HG02678 (cell line): ENCODE data around the gene SYAP1.
"Not testable (repeated sequence)": the region's sequence is repeated elsewhere in the genome, so short reads cannot be mapped to it uniquely, and the experiment has no call there.

Experiments used
- ATAC-seq: cut with Tn5 transposase; IDR thresholded peaks from one replicate; pipeline ENCODE4 v1.9.1; 2021; ENCODE audit warnings: mild to moderate bottlenecking, moderate library complexity; ENCODE audit not compliant: unreplicated experiment

The SYAP1 gene, protein sequence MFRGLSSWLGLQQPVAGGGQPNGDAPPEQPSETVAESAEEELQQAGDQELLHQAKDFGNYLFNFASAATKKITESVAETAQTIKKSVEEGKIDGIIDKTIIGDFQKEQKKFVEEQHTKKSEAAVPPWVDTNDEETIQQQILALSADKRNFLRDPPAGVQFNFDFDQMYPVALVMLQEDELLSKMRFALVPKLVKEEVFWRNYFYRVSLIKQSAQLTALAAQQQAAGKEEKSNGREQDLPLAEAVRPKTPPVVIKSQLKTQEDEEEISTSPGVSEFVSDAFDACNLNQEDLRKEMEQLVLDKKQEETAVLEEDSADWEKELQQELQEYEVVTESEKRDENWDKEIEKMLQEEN

DNA sequence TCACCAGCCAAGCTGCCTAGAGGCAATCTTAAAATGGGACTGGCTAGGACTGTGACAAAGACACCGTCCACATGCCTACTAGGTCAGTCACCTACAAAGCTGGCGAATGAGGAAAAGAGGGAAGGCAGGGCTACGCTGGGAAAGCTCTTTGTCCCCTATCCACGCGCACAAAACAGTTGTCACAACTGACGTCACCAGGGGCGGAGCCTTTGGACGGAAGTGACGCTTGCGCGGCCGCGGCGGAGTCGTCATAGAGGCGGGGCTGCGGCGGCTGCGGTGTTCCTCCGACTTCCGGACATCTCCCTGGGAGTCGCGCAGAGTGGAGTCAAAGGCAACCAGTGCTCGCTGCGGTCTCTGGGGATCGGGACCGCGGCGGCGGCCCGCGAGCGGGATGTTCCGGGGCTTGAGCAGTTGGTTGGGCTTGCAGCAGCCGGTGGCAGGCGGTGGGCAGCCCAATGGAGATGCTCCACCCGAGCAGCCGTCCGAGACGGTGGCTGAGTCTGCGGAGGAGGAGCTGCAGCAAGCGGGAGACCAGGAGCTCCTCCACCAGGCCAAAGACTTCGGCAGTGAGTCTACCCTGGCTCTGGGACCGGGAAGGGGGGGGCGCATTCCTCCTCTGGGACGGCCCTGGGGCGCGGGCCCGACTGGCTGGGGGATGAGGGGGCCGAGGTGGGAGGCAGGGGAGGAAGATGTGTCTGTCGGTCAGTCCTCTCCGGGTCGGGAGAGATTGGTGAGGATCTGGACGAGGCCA lies at the start of gene SYAP1:
SYAP1 (plus strand) TSS at position 279 of the 751 bp plus-strand sequence; CDS start at position 392, 113 bp downstream.
- ATAC-seq, result peak; percentile 98

DNA sequence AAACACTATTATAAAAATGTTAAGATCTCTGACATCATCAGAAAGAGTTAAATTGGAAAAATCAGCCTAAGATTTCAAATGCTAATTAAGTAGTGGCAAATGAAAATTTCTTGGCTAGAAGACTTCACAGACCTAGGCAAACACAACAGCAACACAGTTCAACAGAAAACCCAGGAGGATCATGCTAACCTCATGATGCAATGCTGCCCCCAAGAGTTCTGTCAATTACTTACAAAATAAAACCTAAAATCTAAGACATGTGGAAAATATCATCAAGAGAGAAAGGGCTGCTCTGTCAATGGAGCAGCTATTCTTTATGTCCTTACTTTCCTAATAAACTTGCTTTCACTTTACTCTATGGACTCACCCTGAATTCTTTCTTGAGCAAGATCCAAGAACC lies 48.4 kb upstream of the SYAP1 start:
- ATAC-seq, result no peak

- no peak for ATAC-seq
Observed at GRCh38 chrX:16678689-16679088, 40.7 kb upstream of the SYAP1 start.

DNA sequence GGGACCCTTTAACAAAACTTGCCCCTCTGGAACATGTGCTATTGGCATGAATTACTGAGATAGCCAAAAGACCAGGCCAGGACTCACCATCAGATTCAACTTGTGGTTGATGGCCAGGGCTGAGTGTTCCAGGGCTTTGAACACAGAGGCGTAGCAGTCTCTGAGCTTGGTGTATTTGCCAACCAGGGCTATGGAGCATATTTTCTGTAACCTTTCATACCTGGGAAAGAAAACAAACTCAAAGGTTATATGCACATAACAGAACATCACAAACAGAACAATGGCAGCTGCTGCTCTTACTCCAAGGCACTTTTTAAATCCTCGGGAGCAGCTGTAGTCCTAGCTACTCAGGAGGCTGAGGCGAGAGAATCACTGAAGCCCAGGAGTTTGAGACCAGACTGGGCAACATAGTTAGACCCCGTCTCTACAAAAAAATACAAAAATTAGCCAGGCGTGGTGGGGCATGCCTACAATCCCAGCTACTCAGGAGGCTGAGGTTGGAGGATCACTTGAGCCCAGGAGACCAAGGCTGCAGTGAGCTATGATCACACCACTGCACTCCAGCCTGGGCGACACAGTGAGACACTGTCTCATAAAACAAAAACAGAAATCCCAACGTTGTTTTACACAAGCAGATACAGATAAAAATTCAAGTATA lies 36.3 kb upstream of the SYAP1 start:
- no peak for ATAC-seq

DNA sequence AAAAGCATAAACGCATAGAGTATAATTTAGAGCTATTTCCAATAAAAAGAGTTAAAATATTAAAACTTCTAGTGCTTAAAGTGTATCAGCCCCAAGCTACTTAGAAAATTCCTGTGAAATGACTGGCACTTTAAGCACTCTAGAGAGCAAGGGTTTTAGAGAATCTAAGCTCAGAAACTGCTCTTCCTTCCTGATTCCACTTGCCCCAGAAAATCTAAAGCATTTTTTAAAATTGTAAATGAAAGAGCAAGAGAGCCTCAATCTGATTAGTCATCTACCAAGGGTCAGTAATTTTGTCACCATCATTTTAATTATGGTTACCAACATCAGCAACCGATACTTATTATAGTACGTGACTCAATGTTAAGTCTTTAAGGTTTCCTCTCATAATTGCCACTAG lies 31.9 kb upstream of the SYAP1 start:
- no peak for ATAC-seq

DNA sequence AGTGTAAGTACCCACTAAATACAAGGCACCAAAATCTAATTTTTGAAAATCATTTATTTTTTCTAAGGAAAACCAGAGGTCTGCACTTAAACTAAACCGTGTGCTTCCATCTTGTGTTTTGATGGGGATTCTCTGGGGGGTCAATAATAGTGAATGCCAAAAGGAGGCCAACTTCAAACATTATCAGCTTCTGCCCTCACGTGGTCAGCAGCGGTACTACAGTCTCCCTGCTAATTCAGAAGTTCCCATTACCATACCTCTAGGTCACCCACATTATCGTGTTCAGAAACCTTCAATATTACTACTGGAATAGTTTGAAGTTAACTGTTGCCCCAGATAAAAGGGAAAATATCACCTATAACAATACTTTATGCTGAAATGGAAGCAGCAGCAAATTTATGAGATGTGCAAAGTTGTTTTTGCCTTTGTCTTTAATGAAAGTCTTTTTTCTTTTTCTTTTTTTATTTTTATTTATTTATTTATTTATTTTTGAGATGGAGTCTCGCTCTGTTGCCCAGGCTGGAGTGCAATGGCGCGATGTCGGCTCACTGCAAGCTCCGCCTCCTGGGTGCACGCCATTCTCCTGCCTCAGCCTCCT lies 24.2 kb upstream of the SYAP1 start:
- ATAC-seq, result no peak

DNA sequence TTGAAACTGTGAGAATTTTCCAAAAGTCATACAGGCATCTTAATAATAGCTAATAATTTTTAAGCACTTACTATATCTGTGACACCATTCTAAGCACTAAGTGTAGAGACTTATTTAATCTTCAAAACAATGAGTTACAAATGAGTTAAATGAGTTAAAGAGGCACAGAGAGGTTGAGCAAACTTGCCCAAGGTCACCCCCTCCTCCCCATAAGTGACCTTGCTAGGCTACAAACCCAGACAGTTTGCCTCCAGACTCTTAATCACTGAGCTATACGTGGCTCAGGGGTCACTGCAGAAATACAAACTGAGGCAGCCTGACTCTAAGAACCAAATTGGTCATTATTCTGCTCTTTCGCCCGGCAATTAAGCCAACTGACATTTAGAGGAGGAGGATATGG lies 22.5 kb upstream of the SYAP1 start:
- no peak for ATAC-seq

GRCh38 chrX:16699389-16699788 lies 20.0 kb upstream of the SYAP1 start:
- no peak for ATAC-seq

GRCh38 chrX:16700734-16701133 lies 18.7 kb upstream of the SYAP1 start:
- no peak for ATAC-seq

GRCh38 chrX:16702700-16703599 lies 16.5 kb upstream of the SYAP1 start:
- no peak for ATAC-seq

- ATAC-seq, result peak; percentile 3
Observed at GRCh38 chrX:16705370-16705769, 14.0 kb upstream of the SYAP1 start.

GRCh38 chrX:16708016-16708415 lies 11.4 kb upstream of the SYAP1 start:
- no peak for ATAC-seq

DNA sequence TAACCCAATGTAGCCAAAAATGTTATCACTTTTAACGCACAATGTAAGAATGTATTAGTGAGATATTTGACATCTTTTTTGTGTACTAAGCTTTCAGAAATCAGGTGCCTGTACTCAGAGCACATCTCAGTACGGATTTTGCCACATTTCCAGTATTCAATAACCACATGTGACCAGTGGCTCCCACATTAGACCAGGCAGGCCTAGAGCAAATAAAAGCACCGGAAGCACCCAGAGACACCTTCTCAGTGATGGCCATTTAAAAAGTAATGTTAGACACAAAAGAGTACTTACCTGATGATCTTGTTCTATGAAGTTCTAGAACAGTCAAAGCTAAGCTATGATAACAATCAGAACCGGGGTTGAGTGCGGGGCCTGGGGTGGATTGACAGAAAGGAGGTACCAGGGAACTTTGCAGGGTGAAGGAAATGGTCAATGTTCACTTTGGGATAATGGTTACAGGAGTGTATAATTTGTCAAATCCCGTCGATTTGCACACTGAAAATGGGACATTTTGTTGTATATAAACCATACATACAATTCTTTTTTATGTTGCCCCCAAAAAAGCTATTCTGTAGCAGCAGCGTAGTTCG lies 8.1 kb upstream of the SYAP1 start:
- ATAC-seq, result no peak

GRCh38 chrX:16711893-16712547 lies 7.4 kb upstream of the SYAP1 start:
- peak; percentile 34 for ATAC-seq

DNA sequence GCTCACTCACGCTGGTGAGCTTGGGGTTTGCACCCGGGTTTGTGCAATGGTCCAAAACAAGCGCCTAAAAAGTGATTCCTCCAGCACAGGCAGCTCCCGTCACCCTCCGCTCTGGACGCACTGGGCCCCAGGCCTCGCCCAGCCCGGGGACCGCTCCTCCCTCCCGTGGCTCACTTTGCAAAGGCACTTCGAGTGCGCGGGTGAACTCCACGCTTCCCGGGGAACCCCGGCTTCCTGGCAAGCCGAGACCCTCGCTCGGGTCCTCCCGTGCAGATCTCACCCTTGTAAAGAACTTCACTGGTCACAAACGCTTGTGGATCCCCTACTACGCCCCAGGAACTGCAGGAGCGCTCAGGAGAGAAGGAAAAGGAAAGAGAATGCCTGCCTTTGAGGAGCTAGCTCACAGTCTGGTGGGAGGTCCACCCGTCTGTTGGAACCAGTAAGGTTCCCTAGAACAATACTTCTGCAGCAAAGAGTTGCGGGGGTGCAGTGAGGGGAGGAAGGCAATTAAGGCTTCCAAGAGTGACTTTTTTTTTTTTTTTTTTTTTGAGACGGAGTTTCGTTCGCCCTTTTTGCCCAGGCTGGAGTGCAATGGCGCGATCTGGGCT lies 6.8 kb upstream of the SYAP1 start, which contains the start of gene CTPS2:
CTPS2 (minus strand) TSS at position 122 of the 608 bp plus-strand sequence. CDS start 9,767 bp downstream, outside the sequence.
- ATAC-seq, result peak; percentile 83

DNA sequence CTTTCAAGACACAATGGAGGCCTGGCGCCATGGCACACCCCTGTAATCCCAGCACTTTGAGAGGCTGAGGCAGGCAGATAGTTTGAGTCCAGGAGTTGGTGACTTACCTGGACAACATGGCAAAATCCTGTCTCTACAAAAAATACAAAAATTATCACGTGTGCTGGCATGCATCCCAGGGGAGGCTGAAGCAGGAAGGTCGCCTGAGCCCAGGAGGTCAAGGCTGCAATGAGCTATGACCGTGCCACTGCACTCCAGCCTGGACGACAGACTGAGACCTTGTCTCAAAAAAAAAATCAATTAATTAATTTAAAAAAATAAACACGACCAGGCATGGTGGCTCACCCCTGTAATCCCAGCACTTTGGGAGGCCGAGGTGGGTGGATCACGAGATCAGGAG lies 4.9 kb upstream of the SYAP1 start:
- no peak for ATAC-seq

- not testable (repeated sequence) for ATAC-seq
Observed at GRCh38 chrX:16715638-16716037, 3.8 kb upstream of the SYAP1 start.

DNA sequence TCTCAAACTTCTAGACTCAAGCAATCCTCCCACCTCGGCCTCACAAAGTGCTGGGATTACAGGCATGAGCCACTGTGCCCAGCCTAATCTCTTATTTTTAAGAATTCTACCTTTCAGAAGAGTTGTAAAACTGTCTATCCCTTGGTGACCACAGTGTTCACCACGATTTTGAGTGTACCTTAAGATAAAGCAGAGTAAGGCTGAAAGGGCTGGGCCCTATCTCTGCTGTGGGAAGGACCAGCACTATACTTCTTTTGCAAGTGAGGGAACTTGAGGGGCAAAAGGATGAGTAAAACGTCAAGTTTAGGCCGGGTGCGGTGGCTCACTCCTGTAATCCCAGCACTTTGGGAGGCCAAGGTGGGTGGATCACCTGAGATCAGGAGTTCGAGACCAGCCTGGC lies 3.0 kb upstream of the SYAP1 start:
- not testable (repeated sequence) for ATAC-seq

- peak; percentile 28 for ATAC-seq
Observed at GRCh38 chrX:16718824-16719333, 533 bp upstream of the SYAP1 start.
